Testis (tissue), 3 donors: ENCODE measurements around the gene MSL3. TPM values are rescaled to one million over a fixed set of nuclear protein-coding genes. Genes with fewer than 3 reads are reported as not detected.
A peak's percentile ranks its signal among the peaks of the same experiment; 100 is the strongest.

Source experiments
- DNase-seq: peaks from one replicate; pipeline ENCODE4 v3.0.0-alpha.2; 2019
- H3K27ac ChIP-seq, 2 donors: fragments of 200-600 bp; sonication (generic); one replicate each; pipeline ENCODE4 v1.5.1; 2019
- H3K27me3 ChIP-seq: fragments of 200-600 bp; sonication (generic); one replicate; pipeline ENCODE4 v1.5.1; 2019
- H3K36me3 ChIP-seq: fragments of 200-600 bp; sonication (generic); one replicate; pipeline ENCODE4 v1.5.1; 2017; ENCODE audit warnings: low read depth; ENCODE audit errors: missing control alignments
- H3K4me1 ChIP-seq: fragments of 200-600 bp; sonication (generic); one replicate; pipeline ENCODE4 v1.5.1; 2019
- H3K4me3 ChIP-seq, 2 donors: fragments of 200-600 bp; sonication (generic); one replicate each; pipeline ENCODE4 v1.5.1; 2017 to 2019
- H3K9me3 ChIP-seq: fragments of 200-600 bp; sonication (generic); one replicate; pipeline ENCODE4 v1.5.1; 2017
- CTCF ChIP-seq, 3 experiments: fragments of 450-650 bp in 2 of 3; fragments of 200-600 bp in 1 of 3; sonication (generic) in 1 of 3; IDR thresholded peaks; one replicate each; pipeline ENCODE4 v1.5.1; 2016 to 2019; ENCODE audit warnings: antibody characterized with exemption in 3 of 3, mild to moderate bottlenecking in 2 of 3, moderate library complexity in 1 of 3
- POLR2A ChIP-seq: fragments of 450-650 bp; IDR thresholded peaks from one replicate; pipeline ENCODE4 v1.6.1; 2017; ENCODE audit warnings: antibody characterized with exemption, mild to moderate bottlenecking, moderate library complexity
- WGBS, 2 donors: methylation state at CpG; one replicate each; pipeline ENCODE4 v1.1.5; 2018; 5-methylcytosine and 5-hydroxymethylcytosine counted together
- intact Hi-C: fragments of 100-400 bp; cut with DNase I; formaldehyde crosslinking; loops from one replicate; pipeline ENCODE4 v1.15.1; 2023; ENCODE audit warnings: low total_unique reads
- polyA plus RNA-seq: library from polyadenylated mRNA; stranded (reverse); fragments of 350-450 nt; fragmentation: Illumina TruSeq; extraction: RNeasy Lipid Tissue Mini Kit (QIAGEN cat#74804); gene quantifications from one replicate; pipeline ENCODE4 v1.2.3, GENCODE V29; 2014; ENCODE audit warnings: low read depth, low replicate concordance; ENCODE audit not compliant: insufficient read depth
- total RNA-seq, 2 donors: library from RNA; depleted of rRNA; stranded (reverse); fragments of >200 nt; gene quantifications; one replicate each; pipeline ENCODE4 v1.2.3, GENCODE V29; 2016

Gene MSL3
- total and polyA plus RNA-seq, 3 donors from 2014 or later, result 34.5 to 49.9 (median 47.6) TPM

GRCh38 chrX:11753668-11754067, 4.4 kb upstream of the MSL3 start:
- H3K27ac ChIP-seq, result no peak overlapping the region
- no peaks in the 10 kb centered on the region for H3K4me1 ChIP-seq
- H3K27me3 ChIP-seq, result no peaks in the 10 kb centered on the region
- intact Hi-C loops, result no loop called here
- no peak for TF ChIP-seq POLR2A
- no peak for TF ChIP-seq CTCF (IDR thresholded peaks at IDR 0.05)
- no peaks in the 10 kb centered on the region for H3K36me3 ChIP-seq
- 79% methylated on average over 2 of the region's 2 CpGs; no CpG with 5 or more reads in 1 of the 2 donors for WGBS, 2 donors
- no peaks in the 10 kb centered on the region for H3K9me3 ChIP-seq
- DNase-seq, result no peak
- H3K4me3 ChIP-seq, result no peak overlapping the region

- intact Hi-C loops, result no loop called here
- Histone ChIP-seq H3K27me3 (no peaks in the 10 kb centered on the region), H3K27ac (no peak overlapping the region), H3K4me1 (no peaks in the 10 kb centered on the region), H3K36me3 (no peaks in the 10 kb centered on the region), H3K9me3 (no peaks in the 10 kb centered on the region), H3K4me3 (no peak overlapping the region)
- TF ChIP-seq CTCF (IDR thresholded peaks at IDR 0.05) (no peak), POLR2A (no peak)
- DNase-seq, result peak; percentile 18
- WGBS, 2 donors, result 77 to 78% methylated on average over 17 to 18 of the region's 18 CpGs
Measured at GRCh38 chrX:11754958-11755645, 2.9 kb upstream of the MSL3 start.

- intact Hi-C loops, result no loop called here
- WGBS, 2 donors, result 66 to 70% methylated on average over 2 of the region's 2 CpGs
Measured at GRCh38 chrX:11755724-11756123, 2.3 kb upstream of the MSL3 start.

GRCh38 chrX:11756354-11757318, 1.4 kb upstream of the MSL3 start:
- H3K4me3 ChIP-seq, result no peak overlapping the region
- intact Hi-C loops, result no loop called here
- H3K27ac ChIP-seq, result no peak overlapping the region
- H3K36me3 ChIP-seq, result no peaks in the 10 kb centered on the region
- no peak for DNase-seq
- H3K9me3 ChIP-seq, result no peaks in the 10 kb centered on the region
- no peaks in the 10 kb centered on the region for H3K27me3 ChIP-seq
- WGBS, 2 donors, result 27 to 44% methylated on average over 15 of the region's 15 CpGs
- H3K4me1 ChIP-seq, result no peaks in the 10 kb centered on the region
- no peak for TF ChIP-seq CTCF (IDR thresholded peaks at IDR 0.05)
- no peak for TF ChIP-seq POLR2A

More at GRCh38 chrX:11755724-11756123, 2.3 kb upstream of the MSL3 start:
- Histone ChIP-seq H3K27me3 (no peaks in the 10 kb centered on the region), H3K4me3 (no peak overlapping the region), H3K36me3 (no peaks in the 10 kb centered on the region), H3K27ac (no peak overlapping the region), H3K9me3 (no peaks in the 10 kb centered on the region), H3K4me1 (no peaks in the 10 kb centered on the region)
- TF ChIP-seq CTCF (IDR thresholded peaks at IDR 0.05), result no peak
- no peak for TF ChIP-seq POLR2A
- DNase-seq, result no peak
